A549 treated with CORT108297 at 1 μM for 4 hours (cell line): ENCODE results near the gene MEGF6. TPM values are rescaled to one million over a fixed set of nuclear protein-coding genes. Genes with fewer than 3 reads are reported as not detected.

Source experiments
- total RNA-seq: library from RNA; stranded (reverse); fragments of 200-300 nt; extraction: Qiagen RNA extraction; gene quantifications from 5 replicates; pipeline ENCODE4 v1.2.3, GENCODE V29; 2022

The MEGF6 gene, protein sequence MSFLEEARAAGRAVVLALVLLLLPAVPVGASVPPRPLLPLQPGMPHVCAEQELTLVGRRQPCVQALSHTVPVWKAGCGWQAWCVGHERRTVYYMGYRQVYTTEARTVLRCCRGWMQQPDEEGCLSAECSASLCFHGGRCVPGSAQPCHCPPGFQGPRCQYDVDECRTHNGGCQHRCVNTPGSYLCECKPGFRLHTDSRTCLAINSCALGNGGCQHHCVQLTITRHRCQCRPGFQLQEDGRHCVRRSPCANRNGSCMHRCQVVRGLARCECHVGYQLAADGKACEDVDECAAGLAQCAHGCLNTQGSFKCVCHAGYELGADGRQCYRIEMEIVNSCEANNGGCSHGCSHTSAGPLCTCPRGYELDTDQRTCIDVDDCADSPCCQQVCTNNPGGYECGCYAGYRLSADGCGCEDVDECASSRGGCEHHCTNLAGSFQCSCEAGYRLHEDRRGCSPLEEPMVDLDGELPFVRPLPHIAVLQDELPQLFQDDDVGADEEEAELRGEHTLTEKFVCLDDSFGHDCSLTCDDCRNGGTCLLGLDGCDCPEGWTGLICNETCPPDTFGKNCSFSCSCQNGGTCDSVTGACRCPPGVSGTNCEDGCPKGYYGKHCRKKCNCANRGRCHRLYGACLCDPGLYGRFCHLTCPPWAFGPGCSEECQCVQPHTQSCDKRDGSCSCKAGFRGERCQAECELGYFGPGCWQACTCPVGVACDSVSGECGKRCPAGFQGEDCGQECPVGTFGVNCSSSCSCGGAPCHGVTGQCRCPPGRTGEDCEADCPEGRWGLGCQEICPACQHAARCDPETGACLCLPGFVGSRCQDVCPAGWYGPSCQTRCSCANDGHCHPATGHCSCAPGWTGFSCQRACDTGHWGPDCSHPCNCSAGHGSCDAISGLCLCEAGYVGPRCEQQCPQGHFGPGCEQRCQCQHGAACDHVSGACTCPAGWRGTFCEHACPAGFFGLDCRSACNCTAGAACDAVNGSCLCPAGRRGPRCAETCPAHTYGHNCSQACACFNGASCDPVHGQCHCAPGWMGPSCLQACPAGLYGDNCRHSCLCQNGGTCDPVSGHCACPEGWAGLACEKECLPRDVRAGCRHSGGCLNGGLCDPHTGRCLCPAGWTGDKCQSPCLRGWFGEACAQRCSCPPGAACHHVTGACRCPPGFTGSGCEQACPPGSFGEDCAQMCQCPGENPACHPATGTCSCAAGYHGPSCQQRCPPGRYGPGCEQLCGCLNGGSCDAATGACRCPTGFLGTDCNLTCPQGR (N-terminal part only)
- 7.6 to 15.3 TPM (median 13.2 TPM) in 5 replicates for total RNA-seq

GRCh38 chr1:3611170-3612019 is at the start of gene MEGF6:
MEGF6 (minus strand) TSS chr1:3611508; CDS start chr1:3611268, 240 bp downstream.

GRCh38 chr1:3651930-3652547 is 40.7 kb upstream of the MEGF6 start, which contains the start of gene TP73:
TP73 (plus strand) TSS chr1:3652516; CDS start chr1:3682366, 29,850 bp downstream.

DNA sequence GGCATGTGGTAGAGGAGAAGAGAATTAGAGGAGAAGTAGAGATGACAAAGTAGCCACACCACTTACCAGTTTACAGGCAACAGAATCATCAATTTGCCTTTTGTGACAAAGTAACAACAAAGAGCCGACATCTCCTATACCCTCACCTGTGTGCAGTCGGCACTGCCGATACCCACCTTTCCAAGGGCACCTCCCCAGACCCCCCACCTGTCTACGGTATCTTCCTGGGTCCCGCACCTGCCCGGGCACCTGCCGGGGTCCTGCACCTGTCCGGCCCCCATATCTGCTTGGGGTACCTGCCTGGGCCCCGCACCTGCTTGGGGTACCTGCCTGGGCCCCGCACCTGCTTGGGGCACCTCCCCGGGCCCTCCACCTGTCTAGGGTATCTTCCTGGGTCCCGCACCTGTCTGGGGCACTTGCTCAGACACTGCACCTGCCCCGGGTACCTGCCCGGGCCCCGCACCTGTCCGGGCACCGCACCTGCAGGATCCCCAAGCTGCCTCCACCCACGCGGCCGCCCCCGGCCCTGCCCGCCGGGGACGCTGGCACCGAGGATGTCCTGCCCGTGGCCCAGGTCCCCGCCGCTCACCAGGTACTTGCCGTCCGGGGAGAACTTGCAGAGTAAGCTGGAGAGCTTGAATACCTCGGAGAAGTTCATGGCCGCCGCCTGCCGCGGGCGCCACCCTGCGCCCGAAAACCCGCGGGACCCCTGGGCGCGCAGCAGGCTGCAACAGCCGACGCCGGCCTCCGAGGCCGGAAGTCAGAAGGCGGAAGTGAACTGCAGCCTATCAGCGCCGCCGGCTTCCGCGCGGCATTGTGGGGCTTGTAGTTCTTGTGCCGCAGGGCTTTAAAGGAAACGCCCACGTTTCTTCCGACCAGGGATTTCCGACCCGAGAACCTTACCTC is 38.3 kb upstream of the MEGF6 start, which contains the start of gene WRAP73:
TSS of gene WRAP73 (minus strand) at position 762 of the 906 bp plus-strand sequence. CDS start at position 658, 104 bp downstream.

GRCh38 chr1:3624200-3625136 is 13.2 kb upstream of the MEGF6 start, which contains the start of gene TPRG1L:
TPRG1L (plus strand) TSS chr1:3625015; CDS start chr1:3625073, 58 bp downstream.

GRCh38 chr1:3453891-3454810 is 157.2 kb downstream of the MEGF6 start, which contains the start of gene ARHGEF16:
ARHGEF16 (plus strand) TSS chr1:3454665; CDS start chr1:3463085, 8,420 bp downstream.

Other genes with a start within 250 kb of the MEGF6 start
- 3.6 to 5.8 TPM (median 5.0 TPM) in 5 replicates for gene ARHGEF16, start 156.8 kb downstream of the MEGF6 start, total RNA-seq
- 23.6 to 29.4 TPM (median 27.2 TPM) in 5 replicates for gene TPRG1L, start 13.5 kb upstream of the MEGF6 start, total RNA-seq
- 15.9 to 21.7 TPM (median 21.0 TPM) in 5 replicates for gene WRAP73, start 38.6 kb upstream of the MEGF6 start, total RNA-seq
- 0.31 to 0.65 TPM (median 0.55 TPM) in 5 replicates for gene TP73, start 41.0 kb upstream of the MEGF6 start, total RNA-seq
- gene CCDC27, start 140.9 kb upstream of the MEGF6 start, total RNA-seq = not detected in 5 replicates
- gene SMIM1, start 161.2 kb upstream of the MEGF6 start, total RNA-seq = 1.4 to 2.8 TPM (median 1.7 TPM) in 5 replicates
- 29.7 to 38.3 TPM (median 32.6 TPM) in 5 replicates for gene LRRC47, start 185.0 kb upstream of the MEGF6 start, total RNA-seq
- gene CEP104, start 245.7 kb upstream of the MEGF6 start, total RNA-seq = 14.6 to 21.4 TPM (median 16.8 TPM) in 5 replicates
- 2.7 to 4.2 TPM (median 3.7 TPM) in 5 replicates for gene DFFB, start 246.0 kb upstream of the MEGF6 start, total RNA-seq